ENCODE results near the gene MRPL43. TPM values are rescaled to one million over a fixed set of nuclear protein-coding genes. Genes with fewer than 3 reads are reported as not detected.

Gene MRPL43
- polyA plus RNA-seq, 1 experiment, result 72.3 TPM

- no peaks in the 10 kb centered on the region; the same call in 1 of the 2 replicates for H3K9me3 ChIP-seq (ENCODE audit: control insufficient read depth, insufficient read depth, low read length)
- POLR2A ChIA-PET, result interaction anchor here (0.5 to 3.3 kb wide), 5 partner anchors 10 to 63 kb away, joined by 3 to 20 read pairs (median 7); no protein-coding TSS in a partner anchor
- H3K27me3 ChIP-seq (ENCODE audit: control insufficient read depth, insufficient read depth, low read length), result no peaks in the 10 kb centered on the region
- H3K27ac ChIP-seq (ENCODE audit: low read depth, low read length), result peak overlapping the region; percentile 95
- peak overlapping the region; percentile 90 for H3K4me3 ChIP-seq (ENCODE audit: low read depth, low read length)
- CTCF ChIA-PET, result interaction anchor here (0.6 to 12.4 kb wide), 11 partner anchors 10 to 591 kb away, joined by 3 to 271 read pairs (median 6); partner anchors contain the start of genes MRPL43, SEMA4G and TWNK
- peak; percentile 93 for TF ChIP-seq CTCF (IDR thresholded peaks at IDR 0.05; ENCODE audit: low read depth, low read length)
- DNase-seq (ENCODE audit: low read depth, low spot score), result no peak
Observed at GRCh38 chr10:100997360-100998182, 10.3 kb upstream of the MRPL43 start.

- ChIA-PET POLR2A (interaction anchor here (0.5 to 3.3 kb wide), 3 partner anchors 11 to 64 kb away, joined by 5 to 20 read pairs (median 7); no protein-coding TSS in a partner anchor), CTCF (interaction anchor here (1.4 to 12.4 kb wide), 7 partner anchors 10 to 45 kb away, joined by 3 to 271 read pairs (median 19); partner anchors contain the start of genes MRPL43, SEMA4G and TWNK)
- H3K9me3 ChIP-seq (ENCODE audit: control insufficient read depth, insufficient read depth, low read length), result no peaks in the 10 kb centered on the region; the same call in 1 of the 2 replicates
- no peaks in the 10 kb centered on the region for H3K27me3 ChIP-seq (ENCODE audit: control insufficient read depth, insufficient read depth, low read length)
- TF ChIP-seq CTCF (IDR thresholded peaks at IDR 0.05; ENCODE audit: low read depth, low read length), result no peak
- peak overlapping the region; percentile 90 for H3K4me3 ChIP-seq (ENCODE audit: low read depth, low read length)
- peak overlapping the region; percentile 95 for H3K27ac ChIP-seq (ENCODE audit: low read depth, low read length)
- DNase-seq (ENCODE audit: low read depth, low spot score), result no peak
Observed at GRCh38 chr10:100996678-100997359, 9.5 kb upstream of the MRPL43 start.

- no peak overlapping the region for H3K4me3 ChIP-seq (ENCODE audit: low read depth, low read length)
- H3K27me3 ChIP-seq (ENCODE audit: control insufficient read depth, insufficient read depth, low read length), result no peaks in the 10 kb centered on the region
- POLR2A ChIA-PET, result no interaction called here
- H3K27ac ChIP-seq (ENCODE audit: low read depth, low read length), result no peak overlapping the region
- CTCF ChIA-PET, result interaction anchor here (0.9 to 12.4 kb wide), 5 partner anchors 13 to 146 kb away, joined by 3 to 271 read pairs (median 5); no protein-coding TSS in a partner anchor
- no peaks in the 10 kb centered on the region; the same call in 1 of the 2 replicates for H3K9me3 ChIP-seq (ENCODE audit: control insufficient read depth, insufficient read depth, low read length)
- TF ChIP-seq CTCF (IDR thresholded peaks at IDR 0.05; ENCODE audit: low read depth, low read length), result no peak
- no peak for DNase-seq (ENCODE audit: low read depth, low spot score)
Observed at GRCh38 chr10:100995181-100995580, 7.9 kb upstream of the MRPL43 start.

GRCh38 chr10:100993986-100994708 lies 6.8 kb upstream of the MRPL43 start:
- DNase-seq (ENCODE audit: low read depth, low spot score), result no peak
- peak; percentile 75 for TF ChIP-seq CTCF (IDR thresholded peaks at IDR 0.05; ENCODE audit: low read depth, low read length)
- CTCF ChIA-PET, result interaction anchor here (0.7 to 12.4 kb wide), 6 partner anchors 8 to 68 kb away, joined by 3 to 271 read pairs (median 4); partner anchors contain the start of gene KAZALD1
- no peak overlapping the region for H3K4me3 ChIP-seq (ENCODE audit: low read depth, low read length)
- POLR2A ChIA-PET, result interaction anchor here (1.3 kb wide), 1 partner anchor 82 kb away, joined by 3 read pairs; the partner anchor contains the start of gene SLF2
- no peak overlapping the region for H3K27ac ChIP-seq (ENCODE audit: low read depth, low read length)
- no peaks in the 10 kb centered on the region; the same call in 1 of the 2 replicates for H3K9me3 ChIP-seq (ENCODE audit: control insufficient read depth, insufficient read depth, low read length)
- H3K27me3 ChIP-seq (ENCODE audit: control insufficient read depth, insufficient read depth, low read length), result no peaks in the 10 kb centered on the region

All from AG04450 (cell line).